ENCODE data around the gene RAPGEF1.

RAPGEF1 gene

GRCh38 chr9:131719262-131719908, 20.5 kb downstream of the RAPGEF1 start:
- no peak for TF ChIP-seq CTCF (IDR thresholded peaks at IDR 0.05; ENCODE audit: low read depth, low read length, missing control alignments)
- no peak overlapping the region for H3K4me3 ChIP-seq (ENCODE audit: low read depth, low read length)
- in situ Hi-C loops (cut with HindIII; ENCODE audit: low sequenced_read_pairs): no loop called here
- DNase-seq (ENCODE audit: low read depth): no peak

- H3K4me3 ChIP-seq (ENCODE audit: low read depth, low read length): no peak overlapping the region
- TF ChIP-seq CTCF (IDR thresholded peaks at IDR 0.05; ENCODE audit: low read depth, low read length, missing control alignments): no peak
- DNase-seq (ENCODE audit: low read depth): no peak
- in situ Hi-C loops (cut with HindIII; ENCODE audit: low sequenced_read_pairs): no loop called here
These were observed 22.0 kb downstream of the RAPGEF1 start for GRCh38 chr9:131717719-131718460.

- DNase-seq (ENCODE audit: low read depth): no peak
- no peak for TF ChIP-seq CTCF (IDR thresholded peaks at IDR 0.05; ENCODE audit: low read depth, low read length, missing control alignments)
- no peak overlapping the region for H3K4me3 ChIP-seq (ENCODE audit: low read depth, low read length)
- in situ Hi-C loops (cut with HindIII; ENCODE audit: low sequenced_read_pairs): no loop called here
These were observed 24.0 kb downstream of the RAPGEF1 start for GRCh38 chr9:131715906-131716305.

- no peak overlapping the region for H3K4me3 ChIP-seq (ENCODE audit: low read depth, low read length)
- in situ Hi-C loops (cut with HindIII; ENCODE audit: low sequenced_read_pairs): no loop called here
- DNase-seq (ENCODE audit: low read depth): no peak
- TF ChIP-seq CTCF (IDR thresholded peaks at IDR 0.05; ENCODE audit: low read depth, low read length, missing control alignments): no peak
These were observed 25.1 kb downstream of the RAPGEF1 start for GRCh38 chr9:131714821-131715220.

GRCh38 chr9:131714161-131714646, 25.7 kb downstream of the RAPGEF1 start:
- TF ChIP-seq CTCF (IDR thresholded peaks at IDR 0.05; ENCODE audit: low read depth, low read length, missing control alignments): no peak
- peak; percentile 54 for DNase-seq (ENCODE audit: low read depth)
- in situ Hi-C loops (cut with HindIII; ENCODE audit: low sequenced_read_pairs): no loop called here
- no peak overlapping the region for H3K4me3 ChIP-seq (ENCODE audit: low read depth, low read length)

GRCh38 chr9:131713016-131713415, 26.9 kb downstream of the RAPGEF1 start:
- no peak for TF ChIP-seq CTCF (IDR thresholded peaks at IDR 0.05; ENCODE audit: low read depth, low read length, missing control alignments)
- in situ Hi-C loops (cut with HindIII; ENCODE audit: low sequenced_read_pairs): no loop called here
- H3K4me3 ChIP-seq (ENCODE audit: low read depth, low read length): no peak overlapping the region
- DNase-seq (ENCODE audit: low read depth): no peak

Measured in astrocyte of the cerebellum (primary cell).